HepG2 (cell line): ENCODE results near the gene ATP8A2. TPM values are rescaled to one million over a fixed set of nuclear protein-coding genes. Genes with fewer than 3 reads are reported as not detected.

Experiments used
- ATAC-seq: fragments of 200-7000 bp; cut with Tn5 transposase; 3 replicates; pipeline ENCODE4 v1.9.1; 2020; ENCODE audit warnings: mild to moderate bottlenecking, moderate library complexity
- BruUV-seq: library from RNA; stranded (reverse); fragments of 400-500 nt; replicated peaks from 2 replicates; lab custom pipeline; 2021; lab: Mats Ljungman, UMichigan
- CTCF ChIA-PET: fragments of 300-600 bp; formaldehyde crosslinking; extraction: SDS; loops from one replicate; lab custom pipeline; 2021; ENCODE audit warnings: low total read pairs, inconsistent platforms, low intra/inter-chr PET ratio; lab: Yijun Ruan, JAX
- POLR2A ChIA-PET: fragments of 350-600 bp; sonication (Branson Sonifier 250); formaldehyde crosslinking; loops from one replicate; lab custom pipeline; 2020; ENCODE audit warnings: antibody characterized with exemption, inconsistent platforms; lab: Yijun Ruan, JAX
- DNase-seq: peaks from one replicate; pipeline ENCODE4 v3.0.0-alpha.2; 2015; ENCODE audit warnings: low spot score
- FAIRE-seq: peaks from 3 replicates; lab custom pipeline; 2011; peaks lifted over from hg19 to GRCh38; lab: Jason Lieb, UNC
- H2AFZ ChIP-seq: one replicate; pipeline ENCODE4 v1.6.1; 2011; ENCODE audit warnings: low read length, inconsistent platforms
- H3K27ac ChIP-seq: fragments of 300-600 bp; 3 replicates; pipeline ENCODE4 v1.8.0; 2011; ENCODE audit warnings: mixed run types, mild to moderate bottlenecking, mixed read lengths, low read length, inconsistent platforms; ENCODE audit not compliant: insufficient read depth; ENCODE audit errors: extremely low read length
- H3K27me3 ChIP-seq, 2 experiments: fragments of 200-600 bp in 1 of 2; 2 replicates in 1 of 2; 3 replicates in 1 of 2; pipeline versions ENCODE4 v1.6.0 to v1.8.0; 2011; ENCODE audit warnings: low read length in 2 of 2, mild to moderate bottlenecking in 2 of 2, moderate library complexity in 2 of 2, inconsistent platforms in 1 of 2; ENCODE audit not compliant: insufficient read depth in 2 of 2, control insufficient read depth in 1 of 2
- H3K36me3 ChIP-seq, 2 experiments: fragments of 200-600 bp in 1 of 2; replicated peaks in 1 of 2; 2 replicates in 1 of 2; 3 replicates in 1 of 2; pipeline versions ENCODE4 v1.5.1 to v1.8.0; 2011; ENCODE audit warnings: low read length in 2 of 2, inconsistent platforms in 1 of 2; ENCODE audit not compliant: insufficient read depth in 2 of 2, control insufficient read depth in 1 of 2
- H3K4me1 ChIP-seq: 2 replicates; pipeline ENCODE4 v1.5.1; 2012; ENCODE audit warnings: low read length, inconsistent platforms; ENCODE audit not compliant: insufficient read depth
- H3K4me2 ChIP-seq: 2 replicates; pipeline ENCODE4 v1.6.0; 2011; ENCODE audit warnings: low read depth, low read length, inconsistent platforms
- H3K4me3 ChIP-seq, 3 experiments: fragments of 200-600 bp in 1 of 3; sonication (generic), shearing (Covaris generic) in 1 of 3; replicated peaks in 1 of 3; 2 replicates each; pipeline ENCODE4 v1.5.1; 2011 to 2016; ENCODE audit warnings: low read length in 3 of 3, inconsistent platforms in 2 of 3, low read depth in 2 of 3, mild to moderate bottlenecking in 2 of 3, control low read depth in 1 of 3, mixed read lengths in 1 of 3; ENCODE audit not compliant: insufficient read depth in 1 of 3
- H3K79me2 ChIP-seq: one replicate; pipeline ENCODE4 v1.6.1; 2011; ENCODE audit warnings: low read length, inconsistent platforms; ENCODE audit not compliant: insufficient read depth
- H3K9ac ChIP-seq: 2 replicates; pipeline ENCODE4 v1.6.0; 2011; ENCODE audit warnings: mild to moderate bottlenecking, low read depth, low read length, inconsistent platforms; ENCODE audit not compliant: insufficient read depth
- H3K9me3 ChIP-seq: 2 replicates; pipeline ENCODE4 v1.5.1; 2012; ENCODE audit warnings: mild to moderate bottlenecking, low read length
- H4K20me1 ChIP-seq: 2 replicates; pipeline ENCODE4 v1.6.0; 2011; ENCODE audit warnings: inconsistent platforms, mild to moderate bottlenecking, low read length, moderate library complexity; ENCODE audit not compliant: insufficient read depth
- AGO1 ChIP-seq: fragments of 200-400 bp; formaldehyde crosslinking; IDR thresholded peaks from 2 replicates; pipeline ENCODE4 v1.6.1; 2017; ENCODE audit warnings: mild to moderate bottlenecking, low read depth, low read length, moderate library complexity; ENCODE audit not compliant: poor library complexity, severe bottlenecking
- CBX2 ChIP-seq, 2 experiments: fragments of 200-600 bp in 1 of 2; sonication (generic); formaldehyde crosslinking in 1 of 2; IDR thresholded peaks; 2 replicates each; pipeline versions ENCODE4 v1.7.0 to v1.8.1; 2018 to 2022; ENCODE audit warnings: low read depth in 2 of 2, low read length in 1 of 2, mild to moderate bottlenecking in 1 of 2, missing genetic modification reagents in 1 of 2
- SIN3B ChIP-seq: fragments of 150-350 bp; IDR thresholded peaks from 2 replicates; pipeline ENCODE4 v1.6.1; 2014; ENCODE audit warnings: low read length
- ZNF749 ChIP-seq: sonication (generic); formaldehyde crosslinking; IDR thresholded peaks from 2 replicates; pipeline ENCODE4 v1.8.0; 2022; ENCODE audit warnings: mild to moderate bottlenecking, missing genetic modification reagents, moderate library complexity, borderline replicate concordance
- WGBS: methylation state at CpG from one replicate; pipeline ENCODE4 v1.1.6; 2017; ENCODE audit warnings: low lambda C conversion rate; 5-methylcytosine and 5-hydroxymethylcytosine counted together
- in situ Hi-C: cut with HindIII; loops from 2 replicates; pipeline ENCODE4 v1.10.0; 2017; ENCODE audit warnings: low pct_unique_long_range_greater_than_20kb; ENCODE audit not compliant: extremely low pct_ligation_motif_present
- intact Hi-C: fragments of 100-400 bp; cut with micrococcal nuclease; formaldehyde crosslinking; loops from one replicate; pipeline ENCODE4 v1.10.0; 2022; ENCODE audit not compliant: unreplicated experiment
- polyA plus RNA-seq, 8 experiments: library from polyadenylated mRNA; depleted of rRNA in 3 of 8; stranded (reverse) in 7 of 8; unstranded in 1 of 8; fragments of >200 nt; fragmentation: Illumina TruSeq in 4 of 8; extraction: Trizol in 4 of 8; gene quantifications; 2 replicates each; pipeline versions ENCODE4 v1.2.1 to v1.2.3, GENCODE V29; 2011 to 2016; ENCODE audit warnings: low read depth in 4 of 8, missing spikeins in 1 of 8, mixed read lengths in 1 of 8; ENCODE audit not compliant: insufficient read depth in 1 of 8
- total RNA-seq, 5 experiments: library from RNA; depleted of rRNA; stranded (reverse); fragments of >200 nt; fragmentation: Illumina TruSeq; extraction: Trizol; gene quantifications; 2 replicates each; pipeline ENCODE4 v1.2.3, GENCODE V29; 2016; ENCODE audit warnings: low read depth in 1 of 5
- TF ChIP-seq, protein P1 (sequence below): sonication (generic); formaldehyde crosslinking; IDR thresholded peaks from 2 replicates; pipeline ENCODE4 v1.4.0; 2020; ENCODE audit warnings: missing genetic modification reagents, borderline replicate concordance

ATP8A2 gene
- total and polyA plus RNA-seq, 2 of the 13 experiments (the other 11 are each of a cell fraction or from before 2014, with no cell fraction given): 0.09 TPM; not detected in 1

DNA sequence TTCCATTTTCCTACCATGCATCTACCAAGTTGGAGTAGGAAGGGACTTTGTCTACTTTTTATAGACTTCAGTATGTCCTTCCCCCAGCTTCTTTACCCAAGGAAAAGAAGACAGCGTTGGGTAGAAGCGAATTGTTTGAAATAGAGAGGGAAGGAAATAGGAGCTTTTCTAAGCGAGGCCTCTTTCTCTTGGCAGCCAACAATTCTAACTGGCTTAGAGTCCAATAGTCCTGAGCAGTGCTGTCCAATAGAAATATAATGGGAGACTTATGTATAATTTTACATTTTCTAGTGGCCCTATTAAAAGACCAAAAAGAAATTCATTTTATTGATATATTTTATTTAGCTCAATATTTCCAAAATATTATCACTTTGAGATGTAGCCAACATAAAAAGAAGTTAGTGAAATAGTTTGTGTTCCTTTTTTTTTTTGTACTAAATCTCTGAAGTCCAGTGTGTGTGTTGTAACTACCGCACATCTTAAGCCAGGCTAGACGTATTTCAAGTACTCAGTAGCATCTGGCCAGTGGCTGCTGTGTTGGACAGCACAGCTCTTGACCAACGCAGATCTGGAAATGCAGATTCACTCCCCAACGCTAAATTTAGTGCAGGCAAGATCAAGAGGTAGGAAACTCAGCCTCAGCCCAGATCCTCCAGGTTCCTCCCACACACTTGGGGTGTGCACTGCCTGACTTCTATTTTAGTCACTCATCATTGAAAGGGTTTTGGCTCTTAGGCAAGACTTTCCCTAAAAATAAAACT lies 500.9 kb downstream of the ATP8A2 start (continued):
- TF ChIP-seq CBX2 (IDR thresholded peaks at IDR 0.05; ENCODE audit: low read depth, low read length) (no peak), CBX2 (CRISPR knock-in tag; IDR thresholded peaks at IDR 0.05; ENCODE audit: low read depth) (no peak), AGO1 (no peak), ZNF749 (CRISPR knock-in tag) (no peak)

GRCh38 chr13:25873242-25873612 lies 501.5 kb downstream of the ATP8A2 start:
- Histone ChIP-seq H3K36me3 (no peaks in the 10 kb centered on the region), H3K4me3 (no peak overlapping the region), H3K4me2 (no peak overlapping the region), H4K20me1 (no peaks in the 10 kb centered on the region), H2AFZ (no peak overlapping the region), H3K9me3 (no peaks in the 10 kb centered on the region), H3K27me3 (no peaks in the 10 kb centered on the region; a peak in 1 of 5 replicates), H3K9ac (no peak overlapping the region), H3K4me1 (no peaks in the 10 kb centered on the region), H3K27ac (no peak overlapping the region), H3K79me2 (no peaks in the 10 kb centered on the region)
- no TSS peak for BruUV-seq
- WGBS: 4% methylated on average over 2 of the region's 2 CpGs
- FAIRE-seq: no peak
- in situ Hi-C loops: no loop called here
- DNase-seq: no peak
- no peak for ATAC-seq
- POLR2A ChIA-PET: no interaction called here
- intact Hi-C loops: no loop called here
- CTCF ChIA-PET: no interaction called here
- TF ChIP-seq SIN3B (no peak), CBX2 (IDR thresholded peaks at IDR 0.05; ENCODE audit: low read depth, low read length) (no peak), CBX2 (CRISPR knock-in tag; IDR thresholded peaks at IDR 0.05; ENCODE audit: low read depth) (no peak)
- TF ChIP-seq, protein P1, sequence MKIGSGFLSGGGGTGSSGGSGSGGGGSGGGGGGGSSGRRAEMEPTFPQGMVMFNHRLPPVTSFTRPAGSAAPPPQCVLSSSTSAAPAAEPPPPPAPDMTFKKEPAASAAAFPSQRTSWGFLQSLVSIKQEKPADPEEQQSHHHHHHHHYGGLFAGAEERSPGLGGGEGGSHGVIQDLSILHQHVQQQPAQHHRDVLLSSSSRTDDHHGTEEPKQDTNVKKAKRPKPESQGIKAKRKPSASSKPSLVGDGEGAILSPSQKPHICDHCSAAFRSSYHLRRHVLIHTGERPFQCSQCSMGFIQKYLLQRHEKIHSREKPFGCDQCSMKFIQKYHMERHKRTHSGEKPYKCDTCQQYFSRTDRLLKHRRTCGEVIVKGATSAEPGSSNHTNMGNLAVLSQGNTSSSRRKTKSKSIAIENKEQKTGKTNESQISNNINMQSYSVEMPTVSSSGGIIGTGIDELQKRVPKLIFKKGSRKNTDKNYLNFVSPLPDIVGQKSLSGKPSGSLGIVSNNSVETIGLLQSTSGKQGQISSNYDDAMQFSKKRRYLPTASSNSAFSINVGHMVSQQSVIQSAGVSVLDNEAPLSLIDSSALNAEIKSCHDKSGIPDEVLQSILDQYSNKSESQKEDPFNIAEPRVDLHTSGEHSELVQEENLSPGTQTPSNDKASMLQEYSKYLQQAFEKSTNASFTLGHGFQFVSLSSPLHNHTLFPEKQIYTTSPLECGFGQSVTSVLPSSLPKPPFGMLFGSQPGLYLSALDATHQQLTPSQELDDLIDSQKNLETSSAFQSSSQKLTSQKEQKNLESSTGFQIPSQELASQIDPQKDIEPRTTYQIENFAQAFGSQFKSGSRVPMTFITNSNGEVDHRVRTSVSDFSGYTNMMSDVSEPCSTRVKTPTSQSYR: no peak
